H9 (cell line): ENCODE measurements around the gene DRD5. TPM values are rescaled to one million over a fixed set of nuclear protein-coding genes. Genes with fewer than 3 reads are reported as not detected.

Source experiments
- DNase-seq: peaks from one replicate; pipeline ENCODE4 v3.0.0-alpha.2; 2017
- H2AFZ ChIP-seq: one replicate; pipeline ENCODE4 v1.6.1; 2013; ENCODE audit warnings: mild to moderate bottlenecking, low read length, control low read depth, moderate library complexity
- H2AK5ac ChIP-seq: 2 replicates; pipeline ENCODE4 v1.6.1; 2013; ENCODE audit warnings: low read length, control low read depth, mixed read lengths; ENCODE audit not compliant: insufficient read length
- H2BK120ac ChIP-seq: one replicate; pipeline ENCODE4 v1.6.1; 2013; ENCODE audit warnings: low read depth, mild to moderate bottlenecking, low read length, control low read depth, inconsistent platforms; ENCODE audit not compliant: poor library complexity, severe bottlenecking
- H2BK12ac ChIP-seq: 2 replicates; pipeline ENCODE4 v1.6.1; 2013; ENCODE audit warnings: low read length, control low read depth, mixed read lengths, low read depth; ENCODE audit not compliant: insufficient read length
- H2BK15ac ChIP-seq: 2 replicates; pipeline ENCODE4 v1.6.1; 2013; ENCODE audit warnings: low read depth, low read length, control low read depth
- H2BK20ac ChIP-seq: one replicate; pipeline ENCODE4 v1.6.1; 2013; ENCODE audit warnings: low read depth, mild to moderate bottlenecking, low read length, control low read depth, inconsistent platforms; ENCODE audit not compliant: poor library complexity, severe bottlenecking
- H2BK5ac ChIP-seq: 2 replicates; pipeline ENCODE4 v1.6.1; 2013; ENCODE audit warnings: low read length, control low read depth, mixed read lengths; ENCODE audit not compliant: insufficient read length
- H3K14ac ChIP-seq: 2 replicates; pipeline ENCODE4 v1.6.1; 2013; ENCODE audit warnings: low read length, control low read depth; ENCODE audit not compliant: insufficient read depth
- H3K18ac ChIP-seq: 2 replicates; pipeline ENCODE4 v1.6.1; 2013; ENCODE audit warnings: low read depth, mild to moderate bottlenecking, mixed read lengths, low read length, control low read depth; ENCODE audit not compliant: insufficient read length
- H3K23ac ChIP-seq: 2 replicates; pipeline ENCODE4 v1.6.1; 2013; ENCODE audit warnings: low read length, control low read depth, mixed read lengths, low read depth; ENCODE audit not compliant: insufficient read length
- H3K23me2 ChIP-seq: 2 replicates; pipeline ENCODE4 v1.6.1; 2013; ENCODE audit warnings: low read depth, mild to moderate bottlenecking, mixed read lengths, low read length, control low read depth; ENCODE audit not compliant: insufficient read length, poor library complexity, severe bottlenecking
- H3K27ac ChIP-seq: 2 replicates; pipeline ENCODE4 v1.5.1; 2013; ENCODE audit warnings: low read length, control low read depth, mixed read lengths, low read depth; ENCODE audit not compliant: insufficient read length
- H3K27me3 ChIP-seq: 2 replicates; pipeline ENCODE4 v1.6.1; 2013; ENCODE audit warnings: low read length, control low read depth, inconsistent platforms; ENCODE audit not compliant: insufficient read depth
- H3K4ac ChIP-seq: 2 replicates; pipeline ENCODE4 v1.6.1; 2013; ENCODE audit warnings: low read depth, mild to moderate bottlenecking, control low read depth, inconsistent platforms, low read length, moderate library complexity
- H3K4me1 ChIP-seq: 2 replicates; pipeline ENCODE4 v1.6.1; 2013; ENCODE audit warnings: low read length, control low read depth, inconsistent platforms; ENCODE audit not compliant: insufficient read depth
- H3K4me2 ChIP-seq: 2 replicates; pipeline ENCODE4 v1.6.1; 2013; ENCODE audit warnings: low read length, control low read depth, mixed read lengths; ENCODE audit not compliant: insufficient read length, insufficient read depth
- H3K56ac ChIP-seq: 2 replicates; pipeline ENCODE4 v1.6.1; 2013; ENCODE audit warnings: low read depth, mild to moderate bottlenecking, mixed read lengths, low read length, control low read depth; ENCODE audit not compliant: insufficient read length
- H3K79me1 ChIP-seq: 2 replicates; pipeline ENCODE4 v1.6.1; 2013; ENCODE audit warnings: low read depth, mild to moderate bottlenecking, moderate library complexity, low read length, control low read depth, inconsistent platforms; ENCODE audit not compliant: insufficient read depth, poor library complexity, severe bottlenecking
- H3K79me2 ChIP-seq: 2 replicates; pipeline ENCODE4 v1.6.1; 2013; ENCODE audit warnings: low read length, control low read depth, inconsistent platforms; ENCODE audit not compliant: insufficient read depth
- H3K9ac ChIP-seq: 2 replicates; pipeline ENCODE4 v1.6.1; 2013; ENCODE audit warnings: low read length, control low read depth, mixed read lengths; ENCODE audit not compliant: insufficient read length; ENCODE audit errors: extremely low read depth
- H3K9me3 ChIP-seq: one replicate; pipeline ENCODE4 v1.6.1; 2013; ENCODE audit warnings: low read depth, low read length, inconsistent platforms; ENCODE audit not compliant: control insufficient read depth
- H3T11ph ChIP-seq: one replicate; pipeline ENCODE4 v1.6.1; 2013; ENCODE audit warnings: mild to moderate bottlenecking, low read length, control low read depth, inconsistent platforms
- H4K20me1 ChIP-seq: one replicate; pipeline ENCODE4 v1.6.1; 2013; ENCODE audit not compliant: control insufficient read depth, insufficient read length, insufficient read depth
- H4K5ac ChIP-seq: 2 replicates; pipeline ENCODE4 v1.6.1; 2013; ENCODE audit warnings: low read depth, mild to moderate bottlenecking, mixed read lengths, low read length, control low read depth; ENCODE audit not compliant: insufficient read length
- H4K8ac ChIP-seq: replicated peaks from 2 replicates; pipeline ENCODE4 v1.6.1; 2013; ENCODE audit warnings: low read length, control low read depth, mixed read lengths, low read depth; ENCODE audit not compliant: insufficient read length
- H4K91ac ChIP-seq: 2 replicates; pipeline ENCODE4 v1.6.1; 2013; ENCODE audit warnings: low read depth, mild to moderate bottlenecking, moderate library complexity, mixed read lengths, low read length, control low read depth; ENCODE audit not compliant: insufficient read length
- H3K27ac Mint-ChIP-seq, 3 experiments: 2 replicates in 2 of 3; 3 replicates in 1 of 3; pipeline ENCODE4 v1.8.0; 2020 to 2021; ENCODE audit warnings: mixed read lengths in 3 of 3, mild to moderate bottlenecking in 1 of 3, moderate library complexity in 1 of 3
- H3K27me3 Mint-ChIP-seq: 2 replicates; pipeline ENCODE4 v1.8.0; 2021; ENCODE audit warnings: low read depth, mild to moderate bottlenecking, moderate library complexity, mixed read lengths
- H3K36me3 Mint-ChIP-seq, 3 experiments: 2 replicates in 2 of 3; 3 replicates in 1 of 3; pipeline ENCODE4 v1.8.0; 2020 to 2021; ENCODE audit warnings: low read depth in 3 of 3, mixed read lengths in 3 of 3; ENCODE audit not compliant: insufficient read depth in 1 of 3
- H3K4me1 Mint-ChIP-seq, 2 experiments: 2 replicates each; pipeline ENCODE4 v1.8.0; 2020; ENCODE audit warnings: mixed read lengths in 2 of 2
- H3K4me3 Mint-ChIP-seq, 2 experiments: 2 replicates in 1 of 2; 3 replicates in 1 of 2; pipeline ENCODE4 v1.8.0; 2020 to 2021; ENCODE audit warnings: mild to moderate bottlenecking in 2 of 2, mixed read lengths in 2 of 2, moderate library complexity in 1 of 2
- H3K9me3 Mint-ChIP-seq, 2 experiments: 2 replicates in 1 of 2; 3 replicates in 1 of 2; pipeline ENCODE4 v1.8.0; 2020; ENCODE audit warnings: mild to moderate bottlenecking in 2 of 2, mixed read lengths in 2 of 2, moderate library complexity in 1 of 2
- WGBS: extraction: QIAGEN DNeasy Blood & Tissue Kit; methylation state at CpG from one replicate; pipeline ENCODE4 v1.1.7; 2013; ENCODE audit warnings: missing lambda C conversion rate, low lambda C conversion rate, mixed read lengths; ENCODE audit not compliant: insufficient read length; ENCODE audit errors: extremely low coverage; 5-methylcytosine and 5-hydroxymethylcytosine counted together
- total RNA-seq: library from RNA; stranded (reverse); gene quantifications from 2 replicates; pipeline ENCODE4 v1.2.1, GENCODE V29; 2021
- TF ChIP-seq, protein P1 (sequence below): fragments of 200-600 bp; sonication (generic); conservative IDR thresholded peaks from 3 replicates; pipeline ENCODE4 v1.8.0; 2021; ENCODE audit warnings: antibody characterized with exemption, mild to moderate bottlenecking

DRD5 gene
- total RNA-seq, 1 experiment from 2014 or later, result not detected

- H2BK20ac ChIP-seq, result no peak overlapping the region
- Mint-ChIP-seq H3K36me3 (no peaks in the 10 kb centered on the region; a peak in 1 of 7 replicates), H3K9me3 (peaks cover 0 to 1% of the 10 kb centered on the region in 2 experiments; a peak in 1 of 5 replicates), H3K27ac (no peak overlapping the region), H3K4me1 (0 out of 4 replicates have a peak, but pooled peaks cover 0 to 7% of the 10 kb centered on the region in 2 experiments), H3K27me3 (peaks cover 8% of the 10 kb centered on the region), H3K4me3 (no peak overlapping the region)
- no peak overlapping the region for H3T11ph ChIP-seq
- H3K23ac ChIP-seq, result no peak overlapping the region
- no peak overlapping the region for H4K91ac ChIP-seq
- no peak for DNase-seq
- H3K56ac ChIP-seq, result no peak overlapping the region
- no peak overlapping the region for H2BK5ac ChIP-seq
- no peak overlapping the region for H3K14ac ChIP-seq
- no peaks in the 10 kb centered on the region for H3K27me3 ChIP-seq
- no peaks in the 10 kb centered on the region for H3K79me1 ChIP-seq
- no peaks in the 10 kb centered on the region for H3K79me2 ChIP-seq
- H2BK12ac ChIP-seq, result no peak overlapping the region
- no peak overlapping the region for H2AK5ac ChIP-seq
- H4K20me1 ChIP-seq, result no peaks in the 10 kb centered on the region
- no peak overlapping the region for H2BK15ac ChIP-seq
- no peak overlapping the region for H3K4ac ChIP-seq
- no CpG with 5 or more reads among the region's 4 CpGs for WGBS
- H3K18ac ChIP-seq, result no peak overlapping the region
- H2BK120ac ChIP-seq, result no peak overlapping the region
- H3K23me2 ChIP-seq, result no peaks in the 10 kb centered on the region
- H3K9ac ChIP-seq, result no peak overlapping the region
- no peak overlapping the region for H3K4me2 ChIP-seq
- H3K9me3 ChIP-seq, result no peaks in the 10 kb centered on the region
- H4K8ac ChIP-seq, result no peak overlapping the region
- H4K5ac ChIP-seq, result no peak overlapping the region
- H2AFZ ChIP-seq, result no peak overlapping the region
- TF ChIP-seq, protein P1, sequence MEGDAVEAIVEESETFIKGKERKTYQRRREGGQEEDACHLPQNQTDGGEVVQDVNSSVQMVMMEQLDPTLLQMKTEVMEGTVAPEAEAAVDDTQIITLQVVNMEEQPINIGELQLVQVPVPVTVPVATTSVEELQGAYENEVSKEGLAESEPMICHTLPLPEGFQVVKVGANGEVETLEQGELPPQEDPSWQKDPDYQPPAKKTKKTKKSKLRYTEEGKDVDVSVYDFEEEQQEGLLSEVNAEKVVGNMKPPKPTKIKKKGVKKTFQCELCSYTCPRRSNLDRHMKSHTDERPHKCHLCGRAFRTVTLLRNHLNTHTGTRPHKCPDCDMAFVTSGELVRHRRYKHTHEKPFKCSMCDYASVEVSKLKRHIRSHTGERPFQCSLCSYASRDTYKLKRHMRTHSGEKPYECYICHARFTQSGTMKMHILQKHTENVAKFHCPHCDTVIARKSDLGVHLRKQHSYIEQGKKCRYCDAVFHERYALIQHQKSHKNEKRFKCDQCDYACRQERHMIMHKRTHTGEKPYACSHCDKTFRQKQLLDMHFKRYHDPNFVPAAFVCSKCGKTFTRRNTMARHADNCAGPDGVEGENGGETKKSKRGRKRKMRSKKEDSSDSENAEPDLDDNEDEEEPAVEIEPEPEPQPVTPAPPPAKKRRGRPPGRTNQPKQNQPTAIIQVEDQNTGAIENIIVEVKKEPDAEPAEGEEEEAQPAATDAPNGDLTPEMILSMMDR, result no peak
- no peaks in the 10 kb centered on the region for H3K4me1 ChIP-seq
- H3K27ac ChIP-seq, result no peak overlapping the region
Observed at GRCh38 chr4:9812501-9813340, 31.3 kb downstream of the DRD5 start.
